Measurements from ENCODE around the gene INKA2.

- no peak for TF ChIP-seq POLR2AphosphoS5 (IDR thresholded peaks at IDR 0.05)
- TF ChIP-seq CTCF (IDR thresholded peaks at IDR 0.05) = no peak
- TF ChIP-seq POLR2A (IDR thresholded peaks at IDR 0.05) = no peak
These were observed 7.2 kb downstream of the INKA2 start for GRCh38 chr1:111731956-111732355.
